ENCODE results near the gene ZMIZ1. TPM values are rescaled to one million over a fixed set of nuclear protein-coding genes. Genes with fewer than 3 reads are reported as not detected.

Gene ZMIZ1
- total RNA-seq, 1 donor from 2014 or later: 11.0 TPM

- no peak for DNase-seq (ENCODE audit: low read depth in 2 of 2)
Observed at GRCh38 chr10:79280956-79281355, 212.2 kb downstream of the ZMIZ1 start.

GRCh38 chr10:79282388-79282787 is 213.6 kb downstream of the ZMIZ1 start:
- no peak for DNase-seq (ENCODE audit: low read depth in 2 of 2)

GRCh38 chr10:79283616-79284015 is 214.8 kb downstream of the ZMIZ1 start:
- DNase-seq (ENCODE audit: low read depth in 2 of 2): no peak

GRCh38 chr10:79284158-79284871 is 215.5 kb downstream of the ZMIZ1 start:
- no peak for DNase-seq (ENCODE audit: low read depth in 2 of 2)

- no peak for DNase-seq (ENCODE audit: low read depth in 2 of 2)
Observed at GRCh38 chr10:79285315-79286197, 216.8 kb downstream of the ZMIZ1 start.

GRCh38 chr10:79286318-79286951 is 217.7 kb downstream of the ZMIZ1 start:
- peak; percentile 59 to 94 for DNase-seq (ENCODE audit: low read depth in 2 of 2)

- peak in 1 of 2 donors; percentile 53 for DNase-seq (ENCODE audit: low read depth in 2 of 2)
Observed at GRCh38 chr10:79287973-79288723, 219.4 kb downstream of the ZMIZ1 start.

GRCh38 chr10:79289801-79290200 is 221.0 kb downstream of the ZMIZ1 start:
- no peak for DNase-seq (ENCODE audit: low read depth in 2 of 2)

GRCh38 chr10:79292026-79292766 is 223.4 kb downstream of the ZMIZ1 start:
- no peak for DNase-seq (ENCODE audit: low read depth in 2 of 2)

GRCh38 chr10:79292891-79293746 is 224.4 kb downstream of the ZMIZ1 start:
- DNase-seq (ENCODE audit: low read depth in 2 of 2): peak in 1 of 2 donors; percentile 31

GRCh38 chr10:79293841-79294581 is 225.2 kb downstream of the ZMIZ1 start:
- peak in 1 of 2 donors; percentile 53 for DNase-seq (ENCODE audit: low read depth in 2 of 2)

- peak in 1 of 2 donors; percentile 44 for DNase-seq (ENCODE audit: low read depth in 2 of 2)
Observed at GRCh38 chr10:79295563-79295962, 226.8 kb downstream of the ZMIZ1 start.

- no peak for DNase-seq (ENCODE audit: low read depth in 2 of 2)
Observed at GRCh38 chr10:79296431-79296830, 227.7 kb downstream of the ZMIZ1 start.

- DNase-seq (ENCODE audit: low read depth in 2 of 2): peak in 1 of 2 donors; percentile 74
Observed at GRCh38 chr10:79298403-79299244, 229.9 kb downstream of the ZMIZ1 start.

- DNase-seq (ENCODE audit: low read depth in 2 of 2): peak in 1 of 2 donors; percentile 16
Observed at GRCh38 chr10:79299397-79300241, 230.9 kb downstream of the ZMIZ1 start.

GRCh38 chr10:79300711-79301110 is 231.9 kb downstream of the ZMIZ1 start:
- no peak for DNase-seq (ENCODE audit: low read depth in 2 of 2)

Measured in dermis microvascular lymphatic vessel endothelial cell (primary cell).